A549 (cell line): ENCODE results near the gene ADCY1. TPM values are rescaled to one million over a fixed set of nuclear protein-coding genes. Genes with fewer than 3 reads are reported as not detected.

Source experiments
- ATAC-seq, 2 experiments: fragments of 200-7000 bp in 1 of 2; fragments of >200 bp in 1 of 2; cut with Nextera tagmentation in 1 of 2; cut with Tn5 transposase in 1 of 2; 3 replicates each; pipeline versions ENCODE4 v1.8.0 to v1.9.1; 2018 to 2020; ENCODE audit warnings: mild to moderate bottlenecking in 1 of 2, moderate library complexity in 1 of 2
- CTCF ChIA-PET: fragments of 300-600 bp; sonication (Branson Sonifier 250); formaldehyde crosslinking; extraction: SDS; loops from one replicate; lab custom pipeline; 2021; ENCODE audit warnings: antibody characterized with exemption, inconsistent platforms; lab: Yijun Ruan, JAX
- POLR2A ChIA-PET: fragments of 350-600 bp; formaldehyde crosslinking; extraction: SDS; loops from one replicate; lab custom pipeline; 2021; ENCODE audit warnings: antibody characterized with exemption, inconsistent platforms; lab: Yijun Ruan, JAX
- DNase-seq, 2 experiments: peaks; one replicate each; pipeline versions ENCODE4 v3.0.0 to v3.0.0-alpha.2; 2011 to 2016; ENCODE audit warnings: low read depth in 1 of 2, low spot score in 1 of 2
- FAIRE-seq: peaks from 2 replicates; lab custom pipeline; 2011; peaks lifted over from hg19 to GRCh38; lab: Jason Lieb, UNC
- H3K27ac ChIP-seq, 2 experiments: fragments of >200 bp; sonication (Bioruptor Twin); formaldehyde crosslinking; 3 replicates each; pipeline ENCODE4 v1.5.1; 2016 to 2017
- H3K4me1 ChIP-seq: fragments of >200 bp; sonication (Bioruptor Twin); formaldehyde crosslinking; 3 replicates; pipeline ENCODE4 v1.6.1; 2016
- H3K4me2 ChIP-seq: fragments of >200 bp; sonication (Bioruptor Twin); formaldehyde crosslinking; 3 replicates; pipeline ENCODE4 v1.6.1; 2016
- H3K4me3 ChIP-seq: fragments of >200 bp; sonication (Bioruptor Twin); formaldehyde crosslinking; 3 replicates; pipeline ENCODE4 v1.5.1; 2016
- H3K9me3 ChIP-seq: fragments of >200 bp; sonication (Bioruptor Twin); formaldehyde crosslinking; 3 replicates; pipeline ENCODE4 v1.6.1; 2016
- CBX8 ChIP-seq: fragments of 200-600 bp; sonication (generic); IDR thresholded peaks from 2 replicates; pipeline ENCODE4 v1.6.1; 2016
- CEBPB ChIP-seq, 2 experiments: fragments of >200 bp in 1 of 2; sonication (Bioruptor Twin) in 1 of 2; formaldehyde crosslinking in 1 of 2; IDR thresholded peaks; 2 replicates each; pipeline ENCODE4 v1.6.1; 2012 to 2016
- EHMT2 ChIP-seq: fragments of 200-600 bp; sonication (generic); IDR thresholded peaks from 2 replicates; pipeline ENCODE4 v1.6.1; 2016; ENCODE audit warnings: antibody characterized with exemption, low read depth, mild to moderate bottlenecking, moderate library complexity
- FOSB ChIP-seq: fragments of 250-450 bp; sonication (Bioruptor Pico); IDR thresholded peaks from 2 replicates; pipeline ENCODE4 v1.5.0; 2020; ENCODE audit warnings: mild to moderate bottlenecking, moderate library complexity
- FOSL2 ChIP-seq, 2 experiments: fragments of 450-650 bp in 1 of 2; fragments of >200 bp in 1 of 2; sonication (Bioruptor Twin) in 1 of 2; formaldehyde crosslinking; IDR thresholded peaks; 2 replicates each; pipeline versions ENCODE4 v1.5.0 to v1.6.1; 2016 to 2020; ENCODE audit warnings: mild to moderate bottlenecking in 1 of 2, moderate library complexity in 1 of 2
- FOXS1 ChIP-seq: fragments of 250-450 bp; sonication (Bioruptor Pico); IDR thresholded peaks from 2 replicates; pipeline ENCODE4 v1.5.0; 2020; ENCODE audit warnings: mild to moderate bottlenecking, moderate library complexity
- GATA3 ChIP-seq: IDR thresholded peaks from 2 replicates; pipeline ENCODE4 v1.6.1; 2012; ENCODE audit warnings: borderline replicate concordance
- HOXB13 ChIP-seq: fragments of 250-450 bp; sonication (Bioruptor Pico); IDR thresholded peaks from 2 replicates; pipeline ENCODE4 v1.5.0; 2020; ENCODE audit warnings: low read depth, mild to moderate bottlenecking, moderate library complexity
- JUN ChIP-seq, 2 experiments: fragments of >200 bp; sonication (Bioruptor Twin); formaldehyde crosslinking; IDR thresholded peaks; 2 replicates in 1 of 2; 3 replicates in 1 of 2; pipeline ENCODE4 v1.6.1; 2016 to 2017
- KDM1A ChIP-seq: fragments of 200-600 bp; sonication (generic); IDR thresholded peaks from 2 replicates; pipeline ENCODE4 v1.6.1; 2016; ENCODE audit warnings: low read depth, mild to moderate bottlenecking
- MAFK ChIP-seq: fragments of 450-650 bp; IDR thresholded peaks from 2 replicates; pipeline ENCODE4 v1.6.1; 2014; ENCODE audit not compliant: partially characterized antibody
- MAZ ChIP-seq: fragments of 150-350 bp; IDR thresholded peaks from 2 replicates; pipeline ENCODE4 v1.6.1; 2014; ENCODE audit warnings: antibody characterized with exemption, low read depth, low read length, borderline replicate concordance
- MYC ChIP-seq: IDR thresholded peaks from 2 replicates; pipeline ENCODE4 v1.6.1; 2012; ENCODE audit warnings: mild to moderate bottlenecking, inconsistent platforms, low read length, improper control_type of control experiment, borderline replicate concordance
- NFE2L2 ChIP-seq: fragments of 150-350 bp; conservative IDR thresholded peaks from 2 replicates; pipeline ENCODE4 v1.6.1; 2014; ENCODE audit warnings: low read length
- NR3C1 ChIP-seq: fragments of >200 bp; sonication (Bioruptor Twin); formaldehyde crosslinking; IDR thresholded peaks from 3 replicates; pipeline ENCODE4 v1.6.1; 2017
- ZC3H11A ChIP-seq: fragments of 450-650 bp; IDR thresholded peaks from 2 replicates; pipeline ENCODE4 v1.6.1; 2014; ENCODE audit warnings: antibody characterized with exemption, mild to moderate bottlenecking
- ZNF302 ChIP-seq: fragments of 250-450 bp; sonication (Bioruptor Pico); IDR thresholded peaks from 2 replicates; pipeline ENCODE4 v1.9.0; 2021; ENCODE audit warnings: inconsistent platforms, mild to moderate bottlenecking, moderate library complexity
- WGBS: methylation state at CpG from one replicate; pipeline ENCODE4 v1.1.6; 2017; ENCODE audit errors: missing lambda C conversion rate; 5-methylcytosine and 5-hydroxymethylcytosine counted together
- polyA plus RNA-seq, 4 experiments: library from polyadenylated mRNA; depleted of rRNA in 3 of 4; stranded (reverse); fragments of >200 nt; fragmentation: RNase III in 1 of 4; extraction: RNeasy Plus Mini Kit Qiagen cat#74134 plus additional on column Dnase treatment in 1 of 4; gene quantifications; 2 replicates in 3 of 4; 3 replicates in 1 of 4; pipeline ENCODE4 v1.2.3, GENCODE V29; 2011 to 2017
- TF ChIP-seq, protein P1 (sequence below): IDR thresholded peaks from 2 replicates; pipeline ENCODE4 v1.6.1; 2012; ENCODE audit warnings: low read depth, borderline replicate concordance
- TF ChIP-seq, protein P2 (sequence below): fragments of >200 bp; sonication (Bioruptor Twin); formaldehyde crosslinking; IDR thresholded peaks from 2 replicates; pipeline ENCODE4 v1.6.1; 2016
- TF ChIP-seq, protein P3 (sequence below): fragments of 150-350 bp; IDR thresholded peaks from 2 replicates; pipeline ENCODE4 v1.6.1; 2014; ENCODE audit warnings: low read depth, mild to moderate bottlenecking, low read length
- TF ChIP-seq, protein P4 (sequence below): fragments of 450-650 bp; IDR thresholded peaks from 2 replicates; pipeline ENCODE4 v1.6.1; 2014; ENCODE audit warnings: antibody characterized with exemption
- TF ChIP-seq, protein P5 (sequence below): IDR thresholded peaks from 2 replicates; pipeline ENCODE4 v1.6.1; 2012
- TF ChIP-seq, protein P6 (sequence below): fragments of >200 bp; sonication (Bioruptor Twin); formaldehyde crosslinking; IDR thresholded peaks from 3 replicates; pipeline ENCODE4 v1.5.1; 2016

Gene ADCY1
- polyA plus RNA-seq, 2 of the 4 experiments (the other 2 are of a cell fraction) = 1.3 to 1.7 TPM

DNA sequence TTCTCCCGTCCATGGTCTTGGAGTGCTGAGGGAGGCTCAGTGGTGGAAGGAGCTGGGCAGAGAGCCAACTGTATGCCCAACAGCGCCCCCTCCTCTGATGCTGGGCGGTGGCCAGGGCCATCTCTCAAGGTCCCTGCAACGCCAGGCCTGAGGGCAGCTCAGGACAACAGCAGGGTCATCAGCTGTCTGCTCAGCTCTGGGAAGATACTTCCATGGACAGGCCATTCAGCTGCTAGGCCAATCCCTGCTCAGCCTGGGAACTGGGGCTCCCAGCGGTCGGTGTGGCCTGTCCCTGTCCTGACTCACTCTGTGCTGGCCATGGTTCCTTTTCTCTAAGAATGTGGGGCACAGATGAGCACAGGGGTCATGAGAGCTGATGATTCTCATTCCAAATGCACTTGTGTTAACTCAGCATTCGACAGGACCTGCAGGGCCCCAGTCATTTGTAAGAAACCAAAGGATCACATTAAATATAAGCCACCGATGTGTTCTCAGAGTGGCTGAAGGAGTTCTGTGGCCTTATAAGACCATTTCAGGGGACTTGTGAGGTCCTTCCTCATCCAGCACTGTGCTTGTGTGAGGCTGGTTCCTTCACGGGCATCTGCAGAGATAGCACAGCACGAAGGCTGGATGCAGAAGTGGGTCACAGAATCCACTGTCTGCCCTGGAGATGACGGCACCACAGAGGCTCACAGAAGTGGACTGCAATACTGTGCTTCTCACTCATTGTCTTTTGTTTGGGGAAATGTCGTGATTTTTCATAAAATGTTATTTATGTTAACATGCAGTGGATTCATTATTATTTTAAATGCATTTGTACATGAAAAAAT is 73.0 kb downstream of the ADCY1 start:
- no peak overlapping the region for H3K27ac ChIP-seq
- WGBS = 60% methylated on average over 10 of the region's 12 CpGs
- no peak for TF ChIP-seq CBX8
- TF ChIP-seq, all 56 proteins: peak for 0
- no peak for FAIRE-seq
- DNase-seq = no peak
- H3K4me2 ChIP-seq = no peak overlapping the region
- no peak overlapping the region for H3K4me3 ChIP-seq
- POLR2A ChIA-PET = no interaction called here
- no peak for ATAC-seq
- H3K9me3 ChIP-seq = no peaks in the 10 kb centered on the region
- CTCF ChIA-PET = interaction anchor here (1.2 to 1.7 kb wide), 2 partner anchors 9 to 16 kb away, joined by 3 to 8 read pairs; no protein-coding TSS in a partner anchor
- no peaks in the 10 kb centered on the region for H3K4me1 ChIP-seq

DNA sequence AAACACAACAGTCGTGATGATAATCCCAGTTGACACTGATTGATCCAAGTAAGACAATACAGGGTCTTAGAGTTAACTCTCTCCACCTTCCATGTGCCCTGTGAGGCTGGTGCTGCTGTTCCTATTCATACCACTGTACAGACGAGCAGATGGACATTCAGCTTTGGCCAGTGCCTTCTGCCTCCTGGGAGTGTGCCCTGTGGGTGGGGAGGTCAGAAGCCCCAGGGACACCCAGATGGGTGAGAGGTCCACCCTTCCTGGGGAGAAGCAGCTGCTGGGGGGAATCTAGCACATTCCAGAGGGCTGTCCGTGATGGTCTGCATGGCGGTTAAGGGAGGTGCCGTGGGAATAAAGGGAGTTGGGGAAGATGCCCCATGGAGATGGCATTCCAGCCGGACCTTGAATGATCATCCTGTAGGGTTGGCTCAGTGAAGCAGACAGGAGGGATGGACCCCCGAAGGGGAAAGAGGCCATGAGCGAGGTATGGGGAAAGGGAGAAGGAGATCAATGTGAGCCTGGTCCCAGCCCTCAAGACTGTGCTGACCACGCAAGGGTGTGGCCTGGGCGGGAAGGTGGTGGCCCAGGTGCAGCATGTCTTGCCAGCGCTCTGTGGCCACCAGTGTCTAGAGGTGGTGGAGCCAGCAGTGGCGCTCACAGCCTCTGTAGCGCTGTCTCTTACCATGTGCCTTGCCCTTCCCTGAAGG is 74.0 kb downstream of the ADCY1 start:
- Histone ChIP-seq H3K4me1 (no peaks in the 10 kb centered on the region), H3K4me2 (no peak overlapping the region), H3K27ac (no peak overlapping the region), H3K9me3 (no peaks in the 10 kb centered on the region), H3K4me3 (no peak overlapping the region)
- no peak for ATAC-seq
- 61% methylated on average over 13 of the region's 13 CpGs for WGBS
- TF ChIP-seq KDM1A = no peak
- no peak for TF ChIP-seq FOSL2 (IDR thresholded peaks at IDR 0.05)
- no peak for TF ChIP-seq FOSL2 (CRISPR knock-in tag; IDR thresholded peaks at IDR 0.05)
- TF ChIP-seq JUN (IDR thresholded peaks at IDR 0.05) = no peak
- TF ChIP-seq, protein P1, sequence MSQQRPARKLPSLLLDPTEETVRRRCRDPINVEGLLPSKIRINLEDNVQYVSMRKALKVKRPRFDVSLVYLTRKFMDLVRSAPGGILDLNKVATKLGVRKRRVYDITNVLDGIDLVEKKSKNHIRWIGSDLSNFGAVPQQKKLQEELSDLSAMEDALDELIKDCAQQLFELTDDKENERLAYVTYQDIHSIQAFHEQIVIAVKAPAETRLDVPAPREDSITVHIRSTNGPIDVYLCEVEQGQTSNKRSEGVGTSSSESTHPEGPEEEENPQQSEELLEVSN = no peak
- no peak for TF ChIP-seq ZC3H11A
- no peak for TF ChIP-seq EHMT2
- TF ChIP-seq, protein P2, sequence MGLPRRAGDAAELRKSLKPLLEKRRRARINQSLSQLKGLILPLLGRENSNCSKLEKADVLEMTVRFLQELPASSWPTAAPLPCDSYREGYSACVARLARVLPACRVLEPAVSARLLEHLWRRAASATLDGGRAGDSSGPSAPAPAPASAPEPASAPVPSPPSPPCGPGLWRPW = no peak
- TF ChIP-seq, protein P3, sequence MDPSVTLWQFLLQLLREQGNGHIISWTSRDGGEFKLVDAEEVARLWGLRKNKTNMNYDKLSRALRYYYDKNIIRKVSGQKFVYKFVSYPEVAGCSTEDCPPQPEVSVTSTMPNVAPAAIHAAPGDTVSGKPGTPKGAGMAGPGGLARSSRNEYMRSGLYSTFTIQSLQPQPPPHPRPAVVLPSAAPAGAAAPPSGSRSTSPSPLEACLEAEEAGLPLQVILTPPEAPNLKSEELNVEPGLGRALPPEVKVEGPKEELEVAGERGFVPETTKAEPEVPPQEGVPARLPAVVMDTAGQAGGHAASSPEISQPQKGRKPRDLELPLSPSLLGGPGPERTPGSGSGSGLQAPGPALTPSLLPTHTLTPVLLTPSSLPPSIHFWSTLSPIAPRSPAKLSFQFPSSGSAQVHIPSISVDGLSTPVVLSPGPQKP = no peak
- TF ChIP-seq, protein P4, sequence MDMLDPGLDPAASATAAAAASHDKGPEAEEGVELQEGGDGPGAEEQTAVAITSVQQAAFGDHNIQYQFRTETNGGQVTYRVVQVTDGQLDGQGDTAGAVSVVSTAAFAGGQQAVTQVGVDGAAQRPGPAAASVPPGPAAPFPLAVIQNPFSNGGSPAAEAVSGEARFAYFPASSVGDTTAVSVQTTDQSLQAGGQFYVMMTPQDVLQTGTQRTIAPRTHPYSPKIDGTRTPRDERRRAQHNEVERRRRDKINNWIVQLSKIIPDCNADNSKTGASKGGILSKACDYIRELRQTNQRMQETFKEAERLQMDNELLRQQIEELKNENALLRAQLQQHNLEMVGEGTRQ = no peak
- TF ChIP-seq NR3C1 = no peak
- no peak for TF ChIP-seq NFE2L2
- no peak for TF ChIP-seq GATA3
- no peak for TF ChIP-seq MYC
- TF ChIP-seq MAFK = no peak
- ChIA-PET POLR2A (no interaction called here), CTCF (interaction anchor here (0.9 to 1.2 kb wide), 2 partner anchors 10 to 14 kb away, joined by 3 to 4 read pairs; no protein-coding TSS in a partner anchor)
- no peak for DNase-seq
- no peak for FAIRE-seq

DNA sequence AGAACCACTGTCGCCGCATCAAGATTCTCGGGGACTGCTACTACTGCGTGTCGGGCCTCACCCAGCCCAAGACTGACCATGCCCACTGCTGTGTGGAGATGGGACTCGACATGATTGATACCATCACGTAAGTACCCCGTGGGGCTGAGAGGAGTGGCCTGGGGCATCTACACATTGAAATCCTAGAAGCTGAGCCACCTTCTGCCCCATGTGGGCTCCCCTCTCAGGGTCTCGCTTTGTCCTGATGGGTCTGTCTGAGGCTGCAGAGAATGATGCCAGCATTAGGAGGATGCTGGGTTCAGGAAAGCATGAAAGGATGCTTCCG is 74.5 kb downstream of the ADCY1 start:
- Histone ChIP-seq H3K27ac (no peak overlapping the region), H3K4me1 (no peaks in the 10 kb centered on the region), H3K4me3 (no peak overlapping the region), H3K9me3 (no peaks in the 10 kb centered on the region), H3K4me2 (no peak overlapping the region)
- ATAC-seq (no peak), FAIRE-seq (no peak), DNase-seq (no peak)
- ChIA-PET CTCF (interaction anchor here (0.9 kb wide), 1 partner anchor 14 kb away, joined by 4 read pairs; no protein-coding TSS in a partner anchor), POLR2A (no interaction called here)
- WGBS = 59% methylated on average over 6 of the region's 10 CpGs
- TF ChIP-seq, protein P5, sequence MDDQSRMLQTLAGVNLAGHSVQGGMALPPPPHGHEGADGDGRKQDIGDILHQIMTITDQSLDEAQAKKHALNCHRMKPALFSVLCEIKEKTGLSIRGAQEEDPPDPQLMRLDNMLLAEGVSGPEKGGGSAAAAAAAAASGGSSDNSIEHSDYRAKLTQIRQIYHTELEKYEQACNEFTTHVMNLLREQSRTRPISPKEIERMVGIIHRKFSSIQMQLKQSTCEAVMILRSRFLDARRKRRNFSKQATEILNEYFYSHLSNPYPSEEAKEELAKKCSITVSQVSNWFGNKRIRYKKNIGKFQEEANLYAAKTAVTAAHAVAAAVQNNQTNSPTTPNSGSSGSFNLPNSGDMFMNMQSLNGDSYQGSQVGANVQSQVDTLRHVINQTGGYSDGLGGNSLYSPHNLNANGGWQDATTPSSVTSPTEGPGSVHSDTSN = no peak
- TF ChIP-seq ZNF302 (CRISPR knock-in tag) = no peak
- TF ChIP-seq CEBPB (IDR thresholded peaks at IDR 0.05) = no peak
- TF ChIP-seq FOXS1 (CRISPR knock-in tag) = no peak
- TF ChIP-seq, protein P3 = no peak
- no peak for TF ChIP-seq MAZ
- TF ChIP-seq, protein P6, sequence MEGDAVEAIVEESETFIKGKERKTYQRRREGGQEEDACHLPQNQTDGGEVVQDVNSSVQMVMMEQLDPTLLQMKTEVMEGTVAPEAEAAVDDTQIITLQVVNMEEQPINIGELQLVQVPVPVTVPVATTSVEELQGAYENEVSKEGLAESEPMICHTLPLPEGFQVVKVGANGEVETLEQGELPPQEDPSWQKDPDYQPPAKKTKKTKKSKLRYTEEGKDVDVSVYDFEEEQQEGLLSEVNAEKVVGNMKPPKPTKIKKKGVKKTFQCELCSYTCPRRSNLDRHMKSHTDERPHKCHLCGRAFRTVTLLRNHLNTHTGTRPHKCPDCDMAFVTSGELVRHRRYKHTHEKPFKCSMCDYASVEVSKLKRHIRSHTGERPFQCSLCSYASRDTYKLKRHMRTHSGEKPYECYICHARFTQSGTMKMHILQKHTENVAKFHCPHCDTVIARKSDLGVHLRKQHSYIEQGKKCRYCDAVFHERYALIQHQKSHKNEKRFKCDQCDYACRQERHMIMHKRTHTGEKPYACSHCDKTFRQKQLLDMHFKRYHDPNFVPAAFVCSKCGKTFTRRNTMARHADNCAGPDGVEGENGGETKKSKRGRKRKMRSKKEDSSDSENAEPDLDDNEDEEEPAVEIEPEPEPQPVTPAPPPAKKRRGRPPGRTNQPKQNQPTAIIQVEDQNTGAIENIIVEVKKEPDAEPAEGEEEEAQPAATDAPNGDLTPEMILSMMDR = no peak
- no peak for TF ChIP-seq NR3C1
- no peak for TF ChIP-seq HOXB13
- no peak for TF ChIP-seq FOSB
- TF ChIP-seq, protein P4 = no peak
